ENCODE data around the gene SEMA5B. TPM values are rescaled to one million over a fixed set of nuclear protein-coding genes. Genes with fewer than 3 reads are reported as not detected.

The SEMA5B gene
- polyA plus RNA-seq, 1 donor from 2014 or later = 7.0 TPM

DNA sequence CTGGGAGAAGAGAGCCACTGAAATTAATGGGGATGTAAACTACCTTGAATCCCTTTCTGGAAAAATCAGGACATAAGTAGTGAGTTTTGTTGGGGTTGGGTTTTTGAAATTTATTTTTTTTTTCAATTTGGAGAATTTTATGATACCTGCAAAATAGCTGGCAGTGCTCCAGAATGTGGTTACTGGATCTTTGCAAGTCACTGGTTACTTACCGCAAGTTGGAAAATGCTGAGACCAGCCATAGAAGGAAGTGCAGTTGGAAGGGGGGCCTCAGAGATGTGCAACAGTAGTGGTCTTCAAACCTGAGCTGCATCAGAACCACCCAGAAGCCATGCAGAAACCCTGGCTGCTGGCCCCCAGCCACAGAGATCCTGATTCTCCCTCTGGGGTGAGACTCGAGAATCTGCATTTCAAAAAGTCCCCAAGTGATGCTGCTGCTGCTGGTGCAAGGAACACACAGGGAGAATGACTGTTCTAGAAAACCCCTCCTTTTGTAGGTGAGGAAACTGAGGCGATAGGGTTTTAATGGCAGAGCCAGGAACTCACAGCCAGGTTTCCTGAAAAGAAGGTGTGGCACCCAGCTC lies 39.7 kb downstream of the SEMA5B start:
- TF ChIP-seq SMC3 (conservative IDR thresholded peaks at IDR 0.05; ENCODE audit: poor library complexity) (no peak), TAF1 (IDR thresholded peaks at IDR 0.05; ENCODE audit: low read depth) (no peak), RAD21 (conservative IDR thresholded peaks at IDR 0.05) (no peak), MXI1 (conservative IDR thresholded peaks at IDR 0.05; ENCODE audit: poor library complexity, severe bottlenecking) (no peak), EP300 (conservative IDR thresholded peaks at IDR 0.05; ENCODE audit: poor library complexity, severe bottlenecking) (no peak), POLR2AphosphoS5 (IDR thresholded peaks at IDR 0.05) (no peak), EZH2 (IDR thresholded peaks at IDR 0.05; ENCODE audit: borderline replicate concordance, insufficient read depth, low read length, poor library complexity, severe bottlenecking) (no peak)
- TF ChIP-seq, protein P1, sequence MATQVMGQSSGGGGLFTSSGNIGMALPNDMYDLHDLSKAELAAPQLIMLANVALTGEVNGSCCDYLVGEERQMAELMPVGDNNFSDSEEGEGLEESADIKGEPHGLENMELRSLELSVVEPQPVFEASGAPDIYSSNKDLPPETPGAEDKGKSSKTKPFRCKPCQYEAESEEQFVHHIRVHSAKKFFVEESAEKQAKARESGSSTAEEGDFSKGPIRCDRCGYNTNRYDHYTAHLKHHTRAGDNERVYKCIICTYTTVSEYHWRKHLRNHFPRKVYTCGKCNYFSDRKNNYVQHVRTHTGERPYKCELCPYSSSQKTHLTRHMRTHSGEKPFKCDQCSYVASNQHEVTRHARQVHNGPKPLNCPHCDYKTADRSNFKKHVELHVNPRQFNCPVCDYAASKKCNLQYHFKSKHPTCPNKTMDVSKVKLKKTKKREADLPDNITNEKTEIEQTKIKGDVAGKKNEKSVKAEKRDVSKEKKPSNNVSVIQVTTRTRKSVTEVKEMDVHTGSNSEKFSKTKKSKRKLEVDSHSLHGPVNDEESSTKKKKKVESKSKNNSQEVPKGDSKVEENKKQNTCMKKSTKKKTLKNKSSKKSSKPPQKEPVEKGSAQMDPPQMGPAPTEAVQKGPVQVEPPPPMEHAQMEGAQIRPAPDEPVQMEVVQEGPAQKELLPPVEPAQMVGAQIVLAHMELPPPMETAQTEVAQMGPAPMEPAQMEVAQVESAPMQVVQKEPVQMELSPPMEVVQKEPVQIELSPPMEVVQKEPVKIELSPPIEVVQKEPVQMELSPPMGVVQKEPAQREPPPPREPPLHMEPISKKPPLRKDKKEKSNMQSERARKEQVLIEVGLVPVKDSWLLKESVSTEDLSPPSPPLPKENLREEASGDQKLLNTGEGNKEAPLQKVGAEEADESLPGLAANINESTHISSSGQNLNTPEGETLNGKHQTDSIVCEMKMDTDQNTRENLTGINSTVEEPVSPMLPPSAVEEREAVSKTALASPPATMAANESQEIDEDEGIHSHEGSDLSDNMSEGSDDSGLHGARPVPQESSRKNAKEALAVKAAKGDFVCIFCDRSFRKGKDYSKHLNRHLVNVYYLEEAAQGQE (IDR thresholded peaks at IDR 0.05; ENCODE audit: borderline replicate concordance) = no peak
- Histone ChIP-seq H3K27ac (ENCODE audit: low read length) (no peak overlapping the region), H3K79me2 (replicated peaks; ENCODE audit: insufficient read depth, low read length) (no peaks in the 10 kb centered on the region)

DNA sequence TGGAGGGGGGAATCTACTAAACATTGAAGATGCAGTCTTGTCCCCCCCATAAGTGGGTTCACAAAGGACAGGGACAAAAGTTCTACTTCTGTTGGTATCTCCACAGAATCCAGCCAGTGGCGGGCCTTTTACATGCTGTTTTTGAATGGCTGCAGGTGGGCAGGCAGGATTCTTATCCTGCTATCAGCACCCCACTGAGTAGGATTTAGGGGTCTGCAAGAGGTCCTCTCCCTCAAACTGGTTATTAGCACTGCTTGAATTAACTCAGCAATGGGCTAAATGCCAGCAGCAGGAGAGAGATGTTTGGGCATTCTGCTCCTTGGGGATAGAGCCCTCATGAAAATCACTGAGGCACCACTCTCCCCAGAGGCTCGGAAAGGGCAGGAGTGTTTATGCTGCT lies 40.3 kb downstream of the SEMA5B start:
- TF ChIP-seq EZH2 (IDR thresholded peaks at IDR 0.05; ENCODE audit: borderline replicate concordance, insufficient read depth, low read length, poor library complexity, severe bottlenecking) (no peak), MXI1 (conservative IDR thresholded peaks at IDR 0.05; ENCODE audit: poor library complexity, severe bottlenecking) (no peak), TAF1 (IDR thresholded peaks at IDR 0.05; ENCODE audit: low read depth) (no peak), RAD21 (conservative IDR thresholded peaks at IDR 0.05) (no peak), POLR2AphosphoS5 (IDR thresholded peaks at IDR 0.05) (no peak)
- TF ChIP-seq, protein P1 (IDR thresholded peaks at IDR 0.05; ENCODE audit: borderline replicate concordance) = no peak
- TF ChIP-seq, protein P2, sequence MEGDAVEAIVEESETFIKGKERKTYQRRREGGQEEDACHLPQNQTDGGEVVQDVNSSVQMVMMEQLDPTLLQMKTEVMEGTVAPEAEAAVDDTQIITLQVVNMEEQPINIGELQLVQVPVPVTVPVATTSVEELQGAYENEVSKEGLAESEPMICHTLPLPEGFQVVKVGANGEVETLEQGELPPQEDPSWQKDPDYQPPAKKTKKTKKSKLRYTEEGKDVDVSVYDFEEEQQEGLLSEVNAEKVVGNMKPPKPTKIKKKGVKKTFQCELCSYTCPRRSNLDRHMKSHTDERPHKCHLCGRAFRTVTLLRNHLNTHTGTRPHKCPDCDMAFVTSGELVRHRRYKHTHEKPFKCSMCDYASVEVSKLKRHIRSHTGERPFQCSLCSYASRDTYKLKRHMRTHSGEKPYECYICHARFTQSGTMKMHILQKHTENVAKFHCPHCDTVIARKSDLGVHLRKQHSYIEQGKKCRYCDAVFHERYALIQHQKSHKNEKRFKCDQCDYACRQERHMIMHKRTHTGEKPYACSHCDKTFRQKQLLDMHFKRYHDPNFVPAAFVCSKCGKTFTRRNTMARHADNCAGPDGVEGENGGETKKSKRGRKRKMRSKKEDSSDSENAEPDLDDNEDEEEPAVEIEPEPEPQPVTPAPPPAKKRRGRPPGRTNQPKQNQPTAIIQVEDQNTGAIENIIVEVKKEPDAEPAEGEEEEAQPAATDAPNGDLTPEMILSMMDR (IDR thresholded peaks at IDR 0.05; ENCODE audit: poor library complexity, severe bottlenecking) = no peak
- Histone ChIP-seq H3K4me2 (ENCODE audit: low read length) (no peak overlapping the region), H3K27me3 (ENCODE audit: insufficient read depth, low read depth, low read length) (no peaks in the 10 kb centered on the region), H3K36me3 (ENCODE audit: insufficient read depth, low read length) (no peaks in the 10 kb centered on the region), H2AFZ (ENCODE audit: low read depth, low read length) (no peak overlapping the region), H3K9ac (ENCODE audit: low read length) (no peak overlapping the region), H3K9me2 (ENCODE audit: insufficient read depth, low read length) (no peaks in the 10 kb centered on the region), H3K4me3 (ENCODE audit: low read length) (no peak overlapping the region), H3K27ac (ENCODE audit: low read length) (no peak overlapping the region), H3F3A (ENCODE audit: insufficient read depth, low read length, poor library complexity, severe bottlenecking) (no peaks in the 10 kb centered on the region), H3K79me2 (replicated peaks; ENCODE audit: insufficient read depth, low read length) (no peaks in the 10 kb centered on the region), H4K20me1 (ENCODE audit: insufficient read depth) (no peaks in the 10 kb centered on the region), H3K9me3 (ENCODE audit: low read length) (no peaks in the 10 kb centered on the region)

More for the DNA sequence above, 39.7 kb downstream of the SEMA5B start:
- H3K4me3 ChIP-seq (ENCODE audit: low read length) = no peak overlapping the region
- no peaks in the 10 kb centered on the region for H3K9me3 ChIP-seq (ENCODE audit: low read length)
- no peaks in the 10 kb centered on the region for H3K9me2 ChIP-seq (ENCODE audit: insufficient read depth, low read length)
- H4K20me1 ChIP-seq (ENCODE audit: insufficient read depth) = no peaks in the 10 kb centered on the region
- no peaks in the 10 kb centered on the region for H3K36me3 ChIP-seq (ENCODE audit: insufficient read depth, low read length)
- no peaks in the 10 kb centered on the region for H3K27me3 ChIP-seq (ENCODE audit: insufficient read depth, low read depth, low read length)
- H2AFZ ChIP-seq (ENCODE audit: low read depth, low read length) = no peak overlapping the region
- H3F3A ChIP-seq (ENCODE audit: insufficient read depth, low read length, poor library complexity, severe bottlenecking) = no peaks in the 10 kb centered on the region
- no peak overlapping the region for H3K9ac ChIP-seq (ENCODE audit: low read length)
- H3K4me2 ChIP-seq (ENCODE audit: low read length) = no peak overlapping the region
